CD4-positive, alpha-beta T cell treated with Interferon gamma for 1 hour (primary cell): ENCODE results near the gene RASSF4.

Experiments
- DNase-seq: peaks from one replicate; pipeline ENCODE4 v3.0.0-alpha.2; 2020

Gene RASSF4

DNA sequence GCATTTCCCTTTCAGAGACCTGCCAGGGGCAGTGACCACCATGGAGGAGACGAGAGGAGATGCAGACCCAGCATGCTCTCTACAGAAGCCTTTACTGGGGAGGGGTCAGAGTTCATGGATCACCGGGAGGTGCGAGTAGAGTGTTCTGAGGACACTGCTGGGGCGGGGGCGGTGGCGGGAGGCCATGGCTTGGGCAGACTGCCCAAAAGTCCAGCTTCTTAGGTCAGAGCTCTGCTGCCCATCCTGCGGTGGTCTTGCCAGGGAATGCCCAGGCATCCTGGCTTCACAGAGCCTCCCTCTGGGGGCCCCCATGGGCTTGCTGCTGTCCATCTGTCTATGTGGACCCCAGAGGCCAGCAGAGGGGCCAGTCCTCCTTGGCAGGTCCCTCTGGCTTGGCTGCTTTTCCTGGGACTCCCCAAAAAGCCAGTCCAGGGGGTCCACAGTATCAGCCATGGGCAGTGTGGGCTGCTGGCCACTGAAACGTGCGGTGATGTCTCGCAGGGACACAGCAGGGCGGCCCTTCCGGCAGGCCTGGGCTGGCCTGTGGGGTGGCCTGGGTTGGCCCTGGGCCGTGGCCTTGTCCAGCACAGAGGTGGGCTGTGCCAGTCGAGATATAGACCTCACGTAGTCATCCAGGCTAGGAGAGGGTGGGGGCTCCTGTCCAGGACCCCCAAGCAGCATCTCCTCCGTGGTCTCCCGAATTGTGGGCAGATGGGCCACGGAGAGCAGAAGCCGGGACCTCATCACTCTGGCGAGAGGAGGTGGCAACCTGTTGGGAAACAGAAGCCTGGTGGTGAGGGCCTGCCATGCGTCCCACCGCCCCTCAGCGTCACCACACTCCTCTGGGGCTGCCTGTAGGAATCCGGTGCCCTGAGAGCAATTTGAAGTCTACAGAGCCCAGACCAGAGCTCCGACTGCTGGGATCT lies 17.9 kb downstream of the RASSF4 start:
- DNase-seq, result no peak

GRCh38 chr10:44978213-44978569 lies 18.6 kb downstream of the RASSF4 start:
- DNase-seq, result no peak

DNA sequence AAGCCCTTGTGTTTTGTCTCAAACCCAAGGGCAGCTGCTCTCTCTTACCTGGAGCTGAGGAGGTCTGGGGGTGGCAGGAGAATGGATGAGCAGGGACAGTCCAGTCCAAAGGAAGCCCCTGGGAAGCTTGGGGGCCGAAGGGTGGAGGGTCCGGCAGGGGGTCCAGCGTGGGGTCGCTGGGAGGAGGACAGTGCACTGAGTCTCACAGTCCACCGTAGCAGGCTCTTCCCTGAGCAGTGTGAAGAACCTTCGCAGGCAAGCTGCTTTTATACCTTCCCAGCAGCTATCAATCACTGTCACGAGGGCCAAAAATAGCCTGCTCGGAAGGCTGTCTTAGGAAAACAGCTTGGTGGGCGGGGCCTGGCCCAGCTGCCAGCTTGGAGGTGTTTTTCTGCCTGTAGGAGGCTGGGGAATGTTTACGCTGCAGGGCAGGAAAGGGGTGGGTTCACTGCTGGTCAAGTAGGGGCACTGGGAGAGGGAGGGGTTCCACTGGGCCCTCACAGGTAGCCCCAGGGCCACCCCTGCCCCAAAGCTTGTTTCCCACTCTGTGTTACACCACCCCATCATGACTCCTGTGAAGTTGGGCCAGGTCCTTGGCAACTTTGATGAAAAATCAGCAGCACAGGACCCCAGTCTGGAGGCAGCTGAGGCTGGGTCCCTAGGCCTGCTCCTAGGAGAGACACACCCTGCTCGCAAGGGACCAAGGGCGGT lies 19.1 kb downstream of the RASSF4 start, which contains the start of gene DEPP1:
Gene DEPP1, minus strand, starts transcription at position 240 of the 711 bp plus-strand sequence. CDS start 779 bp downstream, outside the sequence.
- DNase-seq, result no peak

DNA sequence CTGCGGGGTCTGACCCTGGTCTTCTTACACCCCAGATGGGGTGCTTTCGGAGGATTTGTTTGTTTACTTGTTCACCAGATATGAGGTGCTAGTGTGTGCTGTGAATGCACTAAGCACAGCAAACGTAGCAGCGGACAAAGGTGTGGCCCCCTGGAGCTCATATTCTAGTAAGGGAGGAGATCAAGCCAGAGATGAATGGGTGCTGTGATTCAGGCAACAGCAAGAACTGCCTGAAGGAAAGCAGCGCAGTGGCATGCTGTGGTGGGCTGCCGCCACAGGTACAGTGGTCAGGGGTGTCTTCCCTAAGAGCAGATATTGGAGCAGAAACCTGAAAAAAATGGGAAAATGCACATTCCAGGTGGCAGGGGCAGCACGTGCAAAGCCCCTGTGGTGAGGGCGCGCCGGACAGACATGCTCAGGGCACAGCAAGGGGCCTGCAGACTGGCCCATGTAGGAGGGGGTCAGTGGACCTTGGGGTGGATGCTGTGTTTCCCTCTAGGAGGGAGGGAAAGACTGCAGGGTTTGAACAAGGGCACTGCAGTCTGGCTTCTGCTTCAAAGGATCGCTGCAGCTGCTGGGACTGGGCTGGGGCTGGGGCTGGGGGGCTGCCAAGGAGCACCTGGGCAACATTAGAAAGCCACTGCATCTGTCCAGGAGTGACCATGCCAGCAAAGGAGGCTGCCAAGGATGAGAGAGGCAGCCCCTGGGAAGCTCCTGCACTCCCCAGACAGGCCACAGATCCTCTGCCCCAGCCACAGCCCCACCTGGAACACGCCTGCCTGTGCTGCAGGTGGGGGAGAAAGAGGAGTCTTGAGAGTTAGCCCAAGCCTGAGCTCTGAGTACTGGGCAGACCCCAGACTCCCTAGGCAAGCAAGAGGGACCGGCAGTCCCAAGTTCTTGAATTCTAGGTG lies 19.9 kb downstream of the RASSF4 start:
- DNase-seq, result no peak

DNA sequence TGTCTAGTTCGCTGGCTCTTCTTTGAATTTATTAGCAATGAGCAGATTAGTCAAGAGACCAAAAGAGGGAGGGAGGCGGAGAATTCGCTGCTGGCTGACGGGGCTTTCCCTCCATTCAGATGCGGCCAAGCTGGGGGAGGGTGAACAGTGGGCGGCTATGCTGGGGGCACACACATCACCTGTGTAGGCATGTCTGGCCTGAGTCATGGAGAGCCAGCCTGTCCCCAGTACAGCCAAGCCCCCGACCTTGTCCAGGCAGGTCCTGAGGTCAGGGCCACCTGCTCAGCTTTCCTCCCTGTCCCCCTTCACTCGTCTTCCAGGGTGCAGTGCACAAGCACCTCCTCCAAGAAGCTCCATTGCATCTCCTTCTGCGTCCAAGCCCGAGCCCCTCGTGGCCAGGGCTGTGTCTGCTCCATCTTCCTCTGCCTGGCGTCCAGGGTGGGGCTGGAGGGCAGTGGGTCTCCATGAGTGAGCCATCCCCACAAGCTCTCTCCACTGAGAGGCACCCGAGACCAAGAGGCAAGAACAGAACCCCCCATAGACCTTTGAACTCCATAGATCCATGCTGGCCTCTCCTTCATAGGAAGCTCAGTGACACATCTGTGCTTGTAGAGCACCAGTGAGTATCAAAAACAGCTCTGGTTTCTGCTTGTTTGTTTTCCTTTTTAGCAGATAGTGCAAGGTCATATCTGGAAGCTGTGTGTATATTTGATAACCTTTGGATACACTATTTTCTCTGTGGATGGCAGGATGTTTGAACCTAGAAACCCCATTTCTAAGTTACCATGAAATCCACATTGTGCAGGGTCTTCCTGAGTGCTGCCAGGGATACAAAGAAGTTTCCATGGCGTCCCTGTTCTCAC lies 20.9 kb downstream of the RASSF4 start:
- DNase-seq, result no peak

DNA sequence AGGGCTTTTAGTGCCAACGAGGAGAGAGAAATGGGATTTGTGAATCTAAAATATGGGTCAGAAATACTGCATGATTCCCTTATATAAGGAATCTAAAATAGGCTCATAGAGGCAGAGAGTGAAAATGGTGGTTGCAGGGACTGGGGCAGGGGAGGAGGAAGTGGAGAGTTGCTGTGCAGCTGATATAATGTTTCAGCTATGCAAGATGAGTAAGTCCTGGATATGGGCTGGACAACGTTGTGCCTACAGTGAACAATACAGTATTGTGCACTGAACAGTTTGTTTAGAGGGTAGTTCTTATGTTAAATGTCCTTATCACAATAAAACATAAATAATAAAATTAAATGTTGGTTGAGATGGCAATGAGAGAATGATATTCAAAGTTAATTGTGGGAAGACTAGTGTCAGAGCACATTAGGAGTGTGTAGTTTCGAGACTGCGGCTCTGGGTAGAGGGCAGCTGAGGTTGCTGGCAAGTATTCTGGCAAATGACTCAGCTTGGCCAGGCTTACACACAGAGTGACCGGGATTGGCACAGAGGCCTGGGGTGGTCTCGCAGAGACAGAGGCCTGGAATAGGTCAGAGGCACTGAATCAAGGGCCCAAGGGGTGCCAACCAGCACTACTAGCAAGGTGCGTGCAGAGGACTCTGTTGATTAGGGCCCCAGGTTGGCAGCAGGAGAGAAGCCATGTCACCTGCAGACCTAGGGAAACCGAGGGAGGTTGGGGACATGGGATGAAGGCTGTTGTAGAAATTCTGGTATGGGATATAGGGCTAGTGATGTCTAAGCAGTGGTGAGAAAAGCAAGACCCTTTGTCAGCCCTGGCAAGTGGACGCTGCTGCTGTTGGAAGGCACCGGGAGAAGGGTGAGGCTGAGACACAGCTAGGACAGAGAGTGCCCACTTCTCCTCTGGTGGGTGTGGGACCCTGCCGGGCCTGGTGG lies 21.8 kb downstream of the RASSF4 start:
- no peak for DNase-seq

DNA sequence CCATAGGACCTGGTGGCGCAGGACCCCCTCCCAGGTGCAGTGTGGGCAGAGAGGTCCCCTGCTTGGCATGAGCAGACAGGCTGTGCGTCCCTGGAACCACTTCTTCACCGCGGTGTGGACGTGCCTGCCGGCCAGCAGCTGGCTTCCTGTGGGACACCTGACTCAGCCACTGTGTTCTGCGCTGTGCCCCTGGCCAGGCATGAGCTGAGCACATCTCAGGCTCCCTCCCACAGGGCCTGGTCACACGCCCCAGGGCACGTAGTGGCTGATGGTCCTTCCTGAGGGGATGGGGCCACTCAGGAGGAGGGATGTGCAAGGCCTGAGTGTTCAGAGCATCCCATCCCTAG lies 22.5 kb downstream of the RASSF4 start:
- no peak for DNase-seq

- DNase-seq, result no peak
These were observed 22.9 kb downstream of the RASSF4 start for GRCh38 chr10:44982496-44982895.

DNA sequence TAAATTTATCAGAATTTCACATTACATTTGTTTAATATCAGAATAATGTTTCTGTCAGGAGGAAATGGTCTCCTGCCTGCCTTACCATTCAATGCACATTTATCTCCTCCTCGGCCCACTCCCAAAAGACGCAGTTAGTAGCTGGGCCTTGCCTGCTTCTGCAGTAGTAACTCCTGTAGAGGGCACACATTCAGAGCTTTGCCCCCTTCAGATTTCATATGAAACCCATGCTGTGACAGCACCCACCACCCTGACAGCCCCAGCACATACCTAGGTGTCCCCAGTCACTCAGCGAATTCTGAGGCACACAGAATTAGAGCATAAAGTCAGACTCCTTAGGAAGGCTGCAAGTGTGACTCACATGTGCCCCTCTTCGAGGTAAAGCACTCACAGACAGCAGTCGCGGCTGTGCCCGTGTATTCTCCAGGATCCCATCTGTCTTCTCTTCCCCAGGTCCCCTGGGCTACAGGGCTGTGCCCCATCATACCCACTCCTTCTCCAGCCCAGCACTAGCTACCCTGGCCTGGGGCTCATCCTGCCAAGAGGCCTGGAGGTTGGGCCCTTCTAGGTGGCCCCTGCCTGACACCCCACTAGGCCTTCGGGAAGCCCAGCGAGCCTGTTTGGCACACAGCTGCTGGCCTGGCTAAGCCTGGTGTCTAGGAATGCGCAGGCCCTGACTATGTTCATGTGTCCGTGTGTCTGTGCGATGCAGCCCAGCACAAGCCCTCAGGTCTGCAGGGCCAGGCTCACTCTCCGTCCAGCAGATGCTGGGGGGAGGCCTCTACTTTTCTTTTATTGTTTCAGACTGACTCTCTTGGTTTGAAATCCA lies 23.7 kb downstream of the RASSF4 start:
- no peak for DNase-seq

GRCh38 chr10:44983895-44984278 lies 24.3 kb downstream of the RASSF4 start:
- no peak for DNase-seq

DNA sequence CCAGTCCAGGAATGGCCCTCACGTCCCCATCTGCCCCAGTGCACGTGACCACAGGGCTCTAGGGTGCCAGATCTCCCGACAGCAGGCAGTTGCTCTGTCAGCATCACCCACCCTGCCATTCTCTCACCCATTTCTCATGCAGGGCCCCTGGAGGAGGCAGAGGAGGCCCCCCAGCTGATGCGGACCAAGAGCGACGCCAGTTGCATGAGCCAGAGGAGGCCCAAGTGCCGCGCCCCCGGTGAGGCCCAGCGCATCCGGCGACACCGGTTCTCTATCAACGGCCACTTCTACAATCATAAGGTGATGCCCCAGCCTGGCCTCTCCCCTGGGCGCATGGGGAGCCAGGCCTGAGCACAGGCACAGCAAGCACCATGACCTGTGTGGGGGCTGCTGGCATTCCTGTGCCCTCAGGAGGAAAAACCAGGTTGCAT lies 25.1 kb downstream of the RASSF4 start:
- no peak for DNase-seq

GRCh38 chr10:44985175-44985681 lies 25.6 kb downstream of the RASSF4 start:
- no peak for DNase-seq

- DNase-seq, result no peak
These were observed 26.6 kb downstream of the RASSF4 start for GRCh38 chr10:44986179-44986578.

DNA sequence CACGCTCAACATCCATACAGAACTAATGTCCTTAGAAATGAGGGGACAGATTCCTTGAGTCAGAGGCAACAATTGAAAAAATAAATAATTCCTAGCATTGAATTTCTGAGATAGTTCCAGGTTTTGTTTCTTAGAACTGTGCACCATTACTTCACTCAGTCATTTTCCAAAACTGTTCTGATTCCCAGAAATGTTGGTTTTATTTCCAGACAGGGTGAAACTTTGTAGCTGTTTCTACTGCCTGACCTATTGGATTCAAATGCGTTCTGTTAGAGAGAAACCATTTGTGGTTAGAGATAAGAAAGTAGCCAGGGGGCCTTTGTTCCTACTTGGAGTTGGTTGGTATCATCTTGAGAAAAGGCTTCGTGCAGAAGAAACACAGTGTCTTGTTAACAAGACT lies 27.1 kb downstream of the RASSF4 start:
- no peak for DNase-seq

GRCh38 chr10:44988957-44989585 lies 29.5 kb downstream of the RASSF4 start:
- DNase-seq, result no peak

GRCh38 chr10:44989597-44990301 lies 30.1 kb downstream of the RASSF4 start:
- DNase-seq, result no peak

DNA sequence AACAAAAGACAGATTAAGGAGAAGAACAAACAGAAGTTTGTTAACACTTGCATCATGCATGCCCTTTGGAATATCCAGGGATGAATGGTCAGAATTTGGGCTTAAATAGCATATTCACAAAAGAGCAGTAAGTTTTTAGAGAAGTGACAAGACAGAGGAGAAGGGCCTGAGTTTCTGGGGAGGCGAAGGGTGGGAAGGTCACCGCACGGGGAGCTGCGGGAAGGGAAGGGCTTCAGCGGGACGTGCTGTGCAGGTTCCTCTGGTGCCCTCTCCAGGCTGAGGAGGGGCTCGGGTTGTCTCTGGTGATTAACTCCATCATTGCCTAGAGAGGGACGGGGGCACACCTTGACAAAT lies 30.7 kb downstream of the RASSF4 start:
- DNase-seq, result no peak

DNA sequence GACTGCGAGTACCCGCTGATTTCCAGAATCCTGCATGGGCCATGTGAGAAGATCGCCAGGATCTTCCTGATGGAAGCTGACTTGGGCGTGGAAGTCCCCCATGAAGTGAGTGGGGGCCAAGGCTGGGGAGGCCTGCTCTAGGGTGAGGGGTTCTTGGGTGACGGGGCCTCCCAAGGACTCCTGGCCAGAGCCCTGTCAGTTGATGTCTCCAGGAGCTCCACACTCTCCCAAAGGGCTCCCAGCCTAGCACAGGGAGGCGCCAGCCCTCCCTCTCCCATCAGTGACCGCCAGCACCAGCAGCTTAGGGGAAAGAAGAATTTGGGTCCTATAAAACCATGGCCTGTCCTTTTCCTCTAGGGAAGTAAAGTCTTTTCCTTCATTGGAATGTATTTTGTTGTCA lies 31.4 kb downstream of the RASSF4 start:
- no peak for DNase-seq

DNA sequence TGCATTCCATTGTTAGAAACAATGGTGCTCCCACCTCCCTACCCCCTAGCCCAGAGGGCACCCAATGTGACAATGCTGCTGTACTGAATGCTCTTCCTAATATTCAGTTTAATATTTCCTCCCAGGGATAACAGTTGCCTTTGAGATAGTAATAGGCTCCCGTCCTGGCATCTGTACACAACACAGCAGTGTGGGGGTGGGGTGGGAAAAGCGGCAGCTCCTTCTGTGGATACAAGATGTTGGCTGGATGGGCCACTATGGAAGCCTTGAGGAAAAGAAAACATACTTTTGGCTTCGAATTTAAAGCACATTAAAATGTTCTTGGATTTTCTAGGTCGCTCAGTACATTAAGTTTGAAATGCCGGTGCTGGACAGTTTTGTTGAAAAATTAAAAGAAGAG lies 32.0 kb downstream of the RASSF4 start:
- DNase-seq, result no peak
